ENCODE data around the gene GAN. TPM values are rescaled to one million over a fixed set of nuclear protein-coding genes. Genes with fewer than 3 reads are reported as not detected.

GAN gene
- total RNA-seq, 1 experiment from 2014 or later = 22.5 TPM

DNA sequence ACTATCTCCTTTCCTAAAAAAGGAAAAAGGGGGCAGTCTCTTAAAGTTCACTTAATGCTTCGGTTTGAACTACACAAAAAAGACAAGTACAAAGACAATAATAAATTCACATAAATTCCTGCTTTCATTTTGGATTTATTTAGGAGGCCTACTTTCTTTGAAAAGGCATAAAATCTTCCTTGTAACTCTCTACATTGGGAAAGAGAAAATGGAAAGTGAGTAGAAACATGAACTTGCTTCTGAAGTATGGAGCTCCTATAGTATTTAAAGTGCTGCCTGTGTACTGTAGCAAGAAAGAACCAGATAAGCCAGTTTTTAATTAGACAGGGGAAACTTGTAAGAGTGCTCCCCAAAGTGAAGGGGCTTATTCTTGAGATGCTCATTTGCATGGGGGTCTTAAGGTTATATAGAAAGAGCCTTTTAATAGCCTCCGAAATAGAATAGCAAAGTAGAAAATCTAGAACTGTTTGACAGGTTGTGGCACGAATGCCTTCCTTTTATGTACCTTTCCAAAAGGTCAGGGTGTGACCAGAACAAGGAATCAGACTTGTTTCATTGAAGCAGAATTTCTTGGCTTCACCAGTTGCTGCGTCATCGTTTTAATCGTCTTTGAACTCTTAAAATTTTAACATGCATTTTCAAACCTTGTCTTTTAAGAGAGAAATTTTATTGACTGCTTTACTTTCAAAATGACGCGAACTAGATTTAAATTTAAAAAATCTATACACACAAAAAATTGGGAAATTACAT lies 12.9 kb downstream of the GAN start:
- intact Hi-C loops (cut with micrococcal nuclease) = no loop called here
- Histone ChIP-seq H3K9me2 (ENCODE audit: insufficient read depth) (no peaks in the 10 kb centered on the region), H3K36me3 (ENCODE audit: control insufficient read depth in 1 of 2, insufficient read depth in 2 of 2, low read length in 2 of 2) (no peaks in the 10 kb centered on the region), H4K20me1 (ENCODE audit: insufficient read depth) (no peaks in the 10 kb centered on the region), H3K27me3 (ENCODE audit: insufficient read depth, low read length) (no peaks in the 10 kb centered on the region), H3K4me3 (replicated peaks in 1 of 2; ENCODE audit: low read depth in 1 of 2, low read length in 2 of 2) (no peak overlapping the region), H3K9me3 (ENCODE audit: control insufficient read depth in 1 of 2, insufficient read depth in 1 of 2, low read depth in 1 of 2, low read length in 2 of 2) (no peaks in the 10 kb centered on the region), H2AFZ (ENCODE audit: low read depth, low read length, poor library complexity, severe bottlenecking) (no peak overlapping the region), H3K79me2 (ENCODE audit: insufficient read depth, low read length) (peaks cover 81% of the 10 kb centered on the region), H3K27ac (ENCODE audit: low read depth, low read length) (no peak overlapping the region), H3K4me1 (ENCODE audit: control insufficient read depth in 1 of 2, insufficient read depth in 2 of 2, low read length in 2 of 2) (no peaks in the 10 kb centered on the region), H3K4me2 (ENCODE audit: low read length) (no peak overlapping the region), H3K9ac (ENCODE audit: low read length) (no peak overlapping the region)
- no TSS peak for BruUV-seq (replicated peaks)
- DNase-seq (ENCODE audit: low read depth, low spot score) (no peak), ATAC-seq (no peak)
- RAD21 ChIA-PET (ENCODE audit: low non-redundant PET in 1 of 2, low total read pairs in 2 of 2, uncharacterized antibody in 2 of 2, unreplicated experiment in 2 of 2) = no interaction called here
- TF ChIP-seq YY1 (IDR thresholded peaks at IDR 0.05; ENCODE audit: extremely low read depth, insufficient replicate concordance, low read depth, low read length) (no peak), ATF3 (IDR thresholded peaks at IDR 0.05) (no peak), SRF (IDR thresholded peaks at IDR 0.05; ENCODE audit: low read depth) (no peak), TCF7L2 (IDR thresholded peaks at IDR 0.05; ENCODE audit: borderline replicate concordance, extremely low read depth, insufficient read depth, insufficient read length) (no peak), POLR2AphosphoS5 (IDR thresholded peaks at IDR 0.05; ENCODE audit: low read depth, low read length) (no peak), CBX3 (IDR thresholded peaks at IDR 0.05; ENCODE audit: low read depth) (no peak), EZH2 (IDR thresholded peaks at IDR 0.05) (no peak), EGR1 (IDR thresholded peaks at IDR 0.05; ENCODE audit: low read depth) (no peak), SIN3A (IDR thresholded peaks at IDR 0.05; ENCODE audit: low read depth) (no peak), CEBPB (IDR thresholded peaks at IDR 0.05; ENCODE audit: low read depth) (no peak), SP1 (IDR thresholded peaks at IDR 0.05; ENCODE audit: low read depth) (no peak), ZNF274 (IDR thresholded peaks at IDR 0.05; ENCODE audit: low read depth, low read length) (no peak), ZFX (IDR thresholded peaks at IDR 0.05) (no peak), ELF1 (IDR thresholded peaks at IDR 0.05; ENCODE audit: borderline replicate concordance, low read depth) (no peak)
- TF ChIP-seq, protein P1, sequence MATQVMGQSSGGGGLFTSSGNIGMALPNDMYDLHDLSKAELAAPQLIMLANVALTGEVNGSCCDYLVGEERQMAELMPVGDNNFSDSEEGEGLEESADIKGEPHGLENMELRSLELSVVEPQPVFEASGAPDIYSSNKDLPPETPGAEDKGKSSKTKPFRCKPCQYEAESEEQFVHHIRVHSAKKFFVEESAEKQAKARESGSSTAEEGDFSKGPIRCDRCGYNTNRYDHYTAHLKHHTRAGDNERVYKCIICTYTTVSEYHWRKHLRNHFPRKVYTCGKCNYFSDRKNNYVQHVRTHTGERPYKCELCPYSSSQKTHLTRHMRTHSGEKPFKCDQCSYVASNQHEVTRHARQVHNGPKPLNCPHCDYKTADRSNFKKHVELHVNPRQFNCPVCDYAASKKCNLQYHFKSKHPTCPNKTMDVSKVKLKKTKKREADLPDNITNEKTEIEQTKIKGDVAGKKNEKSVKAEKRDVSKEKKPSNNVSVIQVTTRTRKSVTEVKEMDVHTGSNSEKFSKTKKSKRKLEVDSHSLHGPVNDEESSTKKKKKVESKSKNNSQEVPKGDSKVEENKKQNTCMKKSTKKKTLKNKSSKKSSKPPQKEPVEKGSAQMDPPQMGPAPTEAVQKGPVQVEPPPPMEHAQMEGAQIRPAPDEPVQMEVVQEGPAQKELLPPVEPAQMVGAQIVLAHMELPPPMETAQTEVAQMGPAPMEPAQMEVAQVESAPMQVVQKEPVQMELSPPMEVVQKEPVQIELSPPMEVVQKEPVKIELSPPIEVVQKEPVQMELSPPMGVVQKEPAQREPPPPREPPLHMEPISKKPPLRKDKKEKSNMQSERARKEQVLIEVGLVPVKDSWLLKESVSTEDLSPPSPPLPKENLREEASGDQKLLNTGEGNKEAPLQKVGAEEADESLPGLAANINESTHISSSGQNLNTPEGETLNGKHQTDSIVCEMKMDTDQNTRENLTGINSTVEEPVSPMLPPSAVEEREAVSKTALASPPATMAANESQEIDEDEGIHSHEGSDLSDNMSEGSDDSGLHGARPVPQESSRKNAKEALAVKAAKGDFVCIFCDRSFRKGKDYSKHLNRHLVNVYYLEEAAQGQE (IDR thresholded peaks at IDR 0.05; ENCODE audit: low read depth) = no peak
- TF ChIP-seq, protein P2, sequence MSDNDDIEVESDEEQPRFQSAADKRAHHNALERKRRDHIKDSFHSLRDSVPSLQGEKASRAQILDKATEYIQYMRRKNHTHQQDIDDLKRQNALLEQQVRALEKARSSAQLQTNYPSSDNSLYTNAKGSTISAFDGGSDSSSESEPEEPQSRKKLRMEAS (IDR thresholded peaks at IDR 0.05) = no peak
- TF ChIP-seq, protein P3, sequence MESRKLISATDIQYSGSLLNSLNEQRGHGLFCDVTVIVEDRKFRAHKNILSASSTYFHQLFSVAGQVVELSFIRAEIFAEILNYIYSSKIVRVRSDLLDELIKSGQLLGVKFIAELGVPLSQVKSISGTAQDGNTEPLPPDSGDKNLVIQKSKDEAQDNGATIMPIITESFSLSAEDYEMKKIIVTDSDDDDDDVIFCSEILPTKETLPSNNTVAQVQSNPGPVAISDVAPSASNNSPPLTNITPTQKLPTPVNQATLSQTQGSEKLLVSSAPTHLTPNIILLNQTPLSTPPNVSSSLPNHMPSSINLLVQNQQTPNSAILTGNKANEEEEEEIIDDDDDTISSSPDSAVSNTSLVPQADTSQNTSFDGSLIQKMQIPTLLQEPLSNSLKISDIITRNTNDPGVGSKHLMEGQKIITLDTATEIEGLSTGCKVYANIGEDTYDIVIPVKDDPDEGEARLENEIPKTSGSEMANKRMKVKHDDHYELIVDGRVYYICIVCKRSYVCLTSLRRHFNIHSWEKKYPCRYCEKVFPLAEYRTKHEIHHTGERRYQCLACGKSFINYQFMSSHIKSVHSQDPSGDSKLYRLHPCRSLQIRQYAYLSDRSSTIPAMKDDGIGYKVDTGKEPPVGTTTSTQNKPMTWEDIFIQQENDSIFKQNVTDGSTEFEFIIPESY (IDR thresholded peaks at IDR 0.05; ENCODE audit: extremely low read depth, insufficient replicate concordance, low read length) = no peak
- POLR2A ChIA-PET = no interaction called here
- CTCF ChIA-PET = no interaction called here

Measured in HCT116 (cell line).